ENCODE measurements around the gene OLFML2B. TPM values are rescaled to one million over a fixed set of nuclear protein-coding genes. Genes with fewer than 3 reads are reported as not detected.

Gene OLFML2B
- total RNA-seq, 1 experiment from 2014 or later: not detected

DNA sequence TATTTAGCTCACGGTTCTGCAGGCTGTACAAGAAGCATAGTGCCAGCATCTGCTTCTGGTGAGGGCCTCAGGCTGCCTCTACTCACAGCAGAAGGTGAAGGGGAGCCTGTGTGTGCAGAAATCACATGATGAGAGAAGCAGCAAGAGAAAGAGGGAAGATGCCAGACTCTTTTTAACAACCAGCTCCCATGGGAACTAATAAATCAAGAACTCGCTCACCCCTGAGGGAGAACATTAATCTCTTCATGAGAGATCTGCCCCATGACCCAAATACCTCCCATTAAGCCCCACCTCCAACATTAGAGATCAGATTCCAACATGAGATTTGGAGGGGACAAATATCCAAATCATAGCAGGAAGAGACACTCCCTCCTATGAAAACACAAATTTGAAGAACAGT, 74.1 kb downstream of the OLFML2B start:
- peaks cover 6% of the 10 kb centered on the region for H3K36me3 Mint-ChIP-seq (ENCODE audit: insufficient read depth, unreplicated experiment)
- ChIA-PET POLR2A (interaction anchor here (0.6 kb wide), 1 partner anchor 241 kb away, joined by 3 read pairs; no protein-coding TSS in a partner anchor), CTCF (no interaction called here)
- intact Hi-C loops (cut with micrococcal nuclease): no loop called here
- no peaks in the 10 kb centered on the region for H3K9me3 Mint-ChIP-seq (ENCODE audit: unreplicated experiment)
- DNase-seq (ENCODE audit: unreplicated experiment): no peak
- no peak overlapping the region for H3K27ac Mint-ChIP-seq (ENCODE audit: low read depth, unreplicated experiment)
- TF ChIP-seq, protein P1, sequence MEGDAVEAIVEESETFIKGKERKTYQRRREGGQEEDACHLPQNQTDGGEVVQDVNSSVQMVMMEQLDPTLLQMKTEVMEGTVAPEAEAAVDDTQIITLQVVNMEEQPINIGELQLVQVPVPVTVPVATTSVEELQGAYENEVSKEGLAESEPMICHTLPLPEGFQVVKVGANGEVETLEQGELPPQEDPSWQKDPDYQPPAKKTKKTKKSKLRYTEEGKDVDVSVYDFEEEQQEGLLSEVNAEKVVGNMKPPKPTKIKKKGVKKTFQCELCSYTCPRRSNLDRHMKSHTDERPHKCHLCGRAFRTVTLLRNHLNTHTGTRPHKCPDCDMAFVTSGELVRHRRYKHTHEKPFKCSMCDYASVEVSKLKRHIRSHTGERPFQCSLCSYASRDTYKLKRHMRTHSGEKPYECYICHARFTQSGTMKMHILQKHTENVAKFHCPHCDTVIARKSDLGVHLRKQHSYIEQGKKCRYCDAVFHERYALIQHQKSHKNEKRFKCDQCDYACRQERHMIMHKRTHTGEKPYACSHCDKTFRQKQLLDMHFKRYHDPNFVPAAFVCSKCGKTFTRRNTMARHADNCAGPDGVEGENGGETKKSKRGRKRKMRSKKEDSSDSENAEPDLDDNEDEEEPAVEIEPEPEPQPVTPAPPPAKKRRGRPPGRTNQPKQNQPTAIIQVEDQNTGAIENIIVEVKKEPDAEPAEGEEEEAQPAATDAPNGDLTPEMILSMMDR (IDR thresholded peaks at IDR 0.05; ENCODE audit: unreplicated experiment): no peak
- no peaks in the 10 kb centered on the region for H3K27me3 Mint-ChIP-seq (ENCODE audit: insufficient read depth, unreplicated experiment)
- H3K4me3 Mint-ChIP-seq (ENCODE audit: unreplicated experiment): no peak overlapping the region
- no TSS peak for BruUV-seq (replicated peaks)
- H3K4me1 Mint-ChIP-seq (ENCODE audit: insufficient read depth, unreplicated experiment): peaks cover 11% of the 10 kb centered on the region

DNA sequence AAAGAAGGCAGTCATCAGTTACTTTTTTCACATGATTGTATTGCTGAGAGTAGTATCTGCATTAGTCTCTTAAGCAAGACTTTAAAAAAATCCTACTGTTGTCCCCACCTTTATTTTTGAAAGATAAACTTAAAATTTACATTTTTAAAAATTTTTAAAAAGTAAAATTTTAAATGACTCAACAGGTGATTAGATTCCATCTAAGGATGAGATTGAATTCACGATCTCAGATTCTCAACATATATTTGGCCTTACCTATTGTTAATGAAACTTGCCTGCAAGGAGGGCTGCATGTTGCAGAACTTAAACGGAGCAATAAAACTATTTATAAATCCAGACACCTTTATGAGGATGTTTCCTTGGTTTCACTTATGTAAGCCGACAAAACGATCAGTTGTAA, 75.2 kb downstream of the OLFML2B start:
- no peaks in the 10 kb centered on the region for H3K4me1 Mint-ChIP-seq (ENCODE audit: insufficient read depth, unreplicated experiment)
- H3K36me3 Mint-ChIP-seq (ENCODE audit: insufficient read depth, unreplicated experiment): peaks cover 6% of the 10 kb centered on the region
- CTCF ChIA-PET: interaction anchor here (0.5 to 1.1 kb wide), 4 partner anchors 18 to 326 kb away, joined by 3 to 5 read pairs (median 4); no protein-coding TSS in a partner anchor
- TF ChIP-seq, protein P1 (IDR thresholded peaks at IDR 0.05; ENCODE audit: unreplicated experiment): no peak
- intact Hi-C loops (cut with micrococcal nuclease): no loop called here
- H3K4me3 Mint-ChIP-seq (ENCODE audit: unreplicated experiment): no peak overlapping the region
- POLR2A ChIA-PET: interaction anchor here (0.6 to 1.1 kb wide), 3 partner anchors 9 to 79 kb away, joined by 3 to 7 read pairs (median 3); no protein-coding TSS in a partner anchor
- H3K27ac Mint-ChIP-seq (ENCODE audit: low read depth, unreplicated experiment): no peak overlapping the region
- no TSS peak for BruUV-seq (replicated peaks)
- DNase-seq (ENCODE audit: unreplicated experiment): no peak
- H3K9me3 Mint-ChIP-seq (ENCODE audit: unreplicated experiment): no peaks in the 10 kb centered on the region
- no peaks in the 10 kb centered on the region for H3K27me3 Mint-ChIP-seq (ENCODE audit: insufficient read depth, unreplicated experiment)

DNA sequence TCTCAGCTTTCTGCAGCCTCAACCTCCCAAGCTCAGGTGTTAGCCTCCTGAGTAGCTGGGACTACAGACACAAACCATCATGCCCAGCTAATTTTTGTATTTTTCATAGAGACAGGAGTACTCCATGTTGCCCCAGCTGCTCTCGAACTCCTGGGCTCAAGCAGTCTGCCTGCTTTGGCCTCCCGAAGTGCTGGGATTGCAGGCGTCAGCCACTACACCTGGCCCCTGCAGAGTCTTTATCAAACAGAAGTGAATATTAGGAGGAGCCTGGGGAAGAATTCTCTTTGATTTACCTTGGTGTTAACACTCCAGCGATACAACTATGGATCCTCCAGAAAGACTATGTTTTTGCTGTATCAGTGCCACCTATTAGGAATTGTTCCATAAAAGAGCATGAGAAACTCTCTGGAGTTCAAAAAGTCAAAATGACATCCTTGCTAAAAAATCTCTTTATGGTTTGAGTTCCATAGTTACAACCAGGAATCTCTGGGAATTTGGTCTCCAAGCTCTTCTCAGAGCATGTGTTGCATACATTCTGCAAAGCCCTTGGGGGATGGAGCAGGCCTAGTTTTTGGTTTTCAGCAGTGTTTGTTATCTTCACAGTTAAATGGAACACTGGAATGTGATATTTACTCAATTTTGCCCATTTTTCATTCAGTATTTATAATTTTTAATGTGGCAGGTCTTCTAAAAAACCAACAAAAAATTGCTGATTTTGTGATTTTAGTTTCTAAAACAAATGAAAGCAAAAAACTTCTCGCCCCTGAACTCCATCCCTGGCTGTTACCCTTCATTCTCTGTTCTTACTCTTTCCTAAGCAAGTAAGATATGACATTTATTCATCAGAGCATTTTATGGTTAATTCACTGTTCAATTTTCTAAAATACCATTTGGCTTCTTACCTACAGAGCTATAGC, 77.3 kb downstream of the OLFML2B start:
- Mint-ChIP-seq H3K27ac (ENCODE audit: low read depth, unreplicated experiment) (no peak overlapping the region), H3K9me3 (ENCODE audit: unreplicated experiment) (no peaks in the 10 kb centered on the region), H3K4me1 (ENCODE audit: insufficient read depth, unreplicated experiment) (no peaks in the 10 kb centered on the region), H3K27me3 (ENCODE audit: insufficient read depth, unreplicated experiment) (no peaks in the 10 kb centered on the region), H3K36me3 (ENCODE audit: insufficient read depth, unreplicated experiment) (peaks cover 10% of the 10 kb centered on the region), H3K4me3 (ENCODE audit: unreplicated experiment) (no peak overlapping the region)
- DNase-seq (ENCODE audit: unreplicated experiment): no peak
- intact Hi-C loops (cut with micrococcal nuclease): no loop called here
- POLR2A ChIA-PET: interaction anchor here (0.6 to 1.2 kb wide), 2 partner anchors 23 to 32 kb away, joined by 3 to 4 read pairs; no protein-coding TSS in a partner anchor
- no TSS peak for BruUV-seq (replicated peaks)
- TF ChIP-seq, protein P1 (IDR thresholded peaks at IDR 0.05; ENCODE audit: unreplicated experiment): no peak
- CTCF ChIA-PET: no interaction called here

DNA sequence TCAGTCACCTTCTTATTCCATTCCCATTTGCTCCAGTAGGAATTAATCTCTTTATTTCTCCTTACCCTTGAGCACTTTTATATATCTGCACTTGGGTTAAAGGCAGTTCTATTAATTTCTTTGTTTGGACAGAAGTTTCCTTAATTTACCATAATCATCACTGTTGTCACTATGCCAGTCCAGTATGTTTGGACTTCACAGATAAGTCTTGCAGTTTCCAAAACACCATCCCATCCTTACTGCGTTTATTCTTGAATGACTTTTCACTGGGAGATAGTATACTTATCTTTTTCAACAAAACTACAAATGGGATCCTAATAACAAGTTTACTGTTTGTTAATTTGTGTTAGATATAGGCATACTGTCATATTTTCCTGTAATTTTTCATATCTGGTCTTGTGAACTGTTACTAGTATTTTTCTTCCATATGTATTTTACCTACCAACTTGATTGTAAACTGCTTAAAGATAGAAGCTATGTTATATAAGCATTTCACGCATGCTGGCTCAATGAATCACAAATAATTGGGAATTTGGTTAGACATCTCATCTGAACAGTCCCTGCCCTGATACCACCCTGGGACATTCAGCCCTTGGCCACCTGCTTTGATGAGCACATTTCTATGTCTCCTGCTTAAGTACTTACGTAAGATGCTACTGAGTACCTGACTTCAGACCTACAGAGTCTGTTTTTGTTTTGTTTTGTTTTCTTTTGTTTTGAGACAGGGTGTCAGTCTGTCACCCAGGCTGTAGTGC, 78.2 kb downstream of the OLFML2B start:
- TF ChIP-seq, protein P1 (IDR thresholded peaks at IDR 0.05; ENCODE audit: unreplicated experiment): no peak
- BruUV-seq (replicated peaks): no TSS peak
- H3K9me3 Mint-ChIP-seq (ENCODE audit: unreplicated experiment): no peaks in the 10 kb centered on the region
- intact Hi-C loops (cut with micrococcal nuclease): no loop called here
- CTCF ChIA-PET: interaction anchor here (1.1 kb wide), 1 partner anchor 79 kb away, joined by 3 read pairs; the partner anchor contains the start of gene OLFML2B
- no peak overlapping the region for H3K27ac Mint-ChIP-seq (ENCODE audit: low read depth, unreplicated experiment)
- DNase-seq (ENCODE audit: unreplicated experiment): no peak
- H3K4me3 Mint-ChIP-seq (ENCODE audit: unreplicated experiment): no peak overlapping the region
- peaks cover 7% of the 10 kb centered on the region for H3K36me3 Mint-ChIP-seq (ENCODE audit: insufficient read depth, unreplicated experiment)
- POLR2A ChIA-PET: interaction anchor here (1.2 kb wide), 1 partner anchor 22 kb away, joined by 4 read pairs; no protein-coding TSS in a partner anchor
- H3K27me3 Mint-ChIP-seq (ENCODE audit: insufficient read depth, unreplicated experiment): no peaks in the 10 kb centered on the region
- H3K4me1 Mint-ChIP-seq (ENCODE audit: insufficient read depth, unreplicated experiment): no peaks in the 10 kb centered on the region
